DOHH2 (cell line): Measurements from ENCODE around the gene GREB1.

Source experiments
- CTCF ChIP-seq: fragments of 200-600 bp; sonication (generic); IDR thresholded peaks from one replicate; pipeline ENCODE4 v1.5.1; 2014; ENCODE audit warnings: antibody characterized with exemption, mild to moderate bottlenecking, low read depth, low read length; ENCODE audit not compliant: poor library complexity, severe bottlenecking
- EZH2phosphoT487 ChIP-seq: fragments of 200-600 bp; sonication (generic); IDR thresholded peaks from 2 replicates; pipeline ENCODE4 v1.6.1; 2017; ENCODE audit warnings: borderline replicate concordance, mild to moderate bottlenecking, antibody characterized with exemption, low read length, moderate library complexity, mixed read lengths

- TF ChIP-seq CTCF, result no peak
- TF ChIP-seq EZH2phosphoT487, result no peak
These were observed 37.8 kb upstream of the GREB1 start for GRCh38 chr2:11495844-11496681.
